GM12878 (cell line): Measurements from ENCODE around the gene NRG2. TPM values are rescaled to one million over a fixed set of nuclear protein-coding genes. Genes with fewer than 3 reads are reported as not detected.

Experiments used
- ATAC-seq: fragments of 200-7000 bp; cut with Tn5 transposase; 3 replicates; pipeline ENCODE4 v1.9.1; 2020; ENCODE audit warnings: mild to moderate bottlenecking, moderate library complexity
- BruUV-seq: library from RNA; stranded (reverse); fragments of 400-500 nt; replicated peaks from 2 replicates; lab custom pipeline; 2021; lab: Mats Ljungman, UMichigan
- CTCF ChIA-PET: fragments of 300-600 bp; sonication (Branson Sonifier 250); formaldehyde crosslinking; extraction: SDS; loops from one replicate; lab custom pipeline; 2021; ENCODE audit warnings: inconsistent platforms; lab: Yijun Ruan, JAX
- POLR2A ChIA-PET: fragments of 350-600 bp; formaldehyde crosslinking; extraction: SDS; loops from one replicate; lab custom pipeline; 2021; ENCODE audit warnings: inconsistent platforms; lab: Charles Lee
- RAD21 ChIA-PET: fragments of 300-600 bp; sonication (Branson Sonifier 250); formaldehyde crosslinking; loops from one replicate; lab custom pipeline; 2023; ENCODE audit warnings: antibody characterized with exemption; ENCODE audit not compliant: unreplicated experiment; lab: Charles Lee
- SMC1A ChIA-PET: fragments of 300-600 bp; sonication (Branson Sonifier 250); formaldehyde crosslinking; loops from one replicate; lab custom pipeline; 2023; ENCODE audit not compliant: unreplicated experiment, uncharacterized antibody; lab: Charles Lee
- DNase-seq: peaks from one replicate; pipeline ENCODE4 v3.0.0-alpha.2; 2011; ENCODE audit warnings: low read depth, low spot score
- FAIRE-seq: peaks from 3 replicates; lab custom pipeline; 2011; peaks lifted over from hg19 to GRCh38; lab: Jason Lieb, UNC
- H2AFZ ChIP-seq: 2 replicates; pipeline ENCODE4 v1.6.0; 2011; ENCODE audit warnings: low read depth, low read length, control low read depth; ENCODE audit not compliant: control insufficient read depth
- H3K27ac ChIP-seq: 2 replicates; pipeline ENCODE4 v1.5.1; 2011; ENCODE audit warnings: control low read depth; ENCODE audit not compliant: control insufficient read depth, insufficient read depth
- H3K27me3 ChIP-seq, 2 experiments: replicated peaks in 1 of 2; 2 replicates each; pipeline versions ENCODE4 v1.6.0 to v1.6.1; 2011; ENCODE audit warnings: low read length in 1 of 2; ENCODE audit not compliant: control insufficient read depth in 2 of 2, insufficient read depth in 2 of 2
- H3K36me3 ChIP-seq, 2 experiments: 2 replicates each; pipeline ENCODE4 v1.5.1; 2011; ENCODE audit warnings: low read length in 1 of 2; ENCODE audit not compliant: control insufficient read depth in 2 of 2, insufficient read depth in 2 of 2
- H3K4me1 ChIP-seq: 2 replicates; pipeline ENCODE4 v1.6.1; 2011; ENCODE audit warnings: mild to moderate bottlenecking, low read length, moderate library complexity, mixed read lengths; ENCODE audit not compliant: control insufficient read depth, insufficient read depth
- H3K4me2 ChIP-seq: 2 replicates; pipeline ENCODE4 v1.6.0; 2011; ENCODE audit warnings: control low read depth; ENCODE audit not compliant: control insufficient read depth, insufficient read depth
- H3K4me3 ChIP-seq: fragments of 200-600 bp; sonication (generic); 2 replicates; pipeline ENCODE4 v1.5.1; 2016
- H3K79me2 ChIP-seq: 2 replicates; pipeline ENCODE4 v1.6.0; 2011; ENCODE audit warnings: low read length; ENCODE audit not compliant: control insufficient read depth, insufficient read depth
- H3K9ac ChIP-seq: 2 replicates; pipeline ENCODE4 v1.8.0; 2011; ENCODE audit warnings: low read length, control low read depth, mixed read lengths; ENCODE audit not compliant: control insufficient read depth, insufficient read depth
- H3K9me3 ChIP-seq: replicated peaks from 3 replicates; pipeline ENCODE4 v1.5.1; 2011; ENCODE audit warnings: mild to moderate bottlenecking, low read length; ENCODE audit not compliant: control insufficient read depth, insufficient read depth
- H4K20me1 ChIP-seq: 2 replicates; pipeline ENCODE4 v1.6.0; 2011; ENCODE audit not compliant: control insufficient read depth, insufficient read depth
- BCL3 ChIP-seq: IDR thresholded peaks from 2 replicates; pipeline ENCODE4 v1.6.1; 2011; ENCODE audit warnings: borderline replicate concordance, low read depth, mild to moderate bottlenecking, moderate library complexity, low read length; ENCODE audit not compliant: insufficient read depth, poor library complexity, severe bottlenecking
- BCLAF1 ChIP-seq: fragments of 450-650 bp; IDR thresholded peaks from 2 replicates; pipeline ENCODE4 v1.6.1; 2017; ENCODE audit warnings: antibody characterized with exemption, mild to moderate bottlenecking, moderate library complexity
- ETV6 ChIP-seq, 2 experiments: fragments of 450-650 bp in 1 of 2; IDR thresholded peaks in 1 of 2; conservative IDR thresholded peaks in 1 of 2; 2 replicates each; pipeline ENCODE4 v1.6.1; 2014; ENCODE audit warnings: antibody characterized with exemption in 1 of 2, borderline replicate concordance in 1 of 2, low read depth in 1 of 2, mild to moderate bottlenecking in 1 of 2, moderate library complexity in 1 of 2
- HDAC2 ChIP-seq: fragments of 200-600 bp; sonication (generic); IDR thresholded peaks from 2 replicates; pipeline ENCODE4 v1.6.1; 2017
- NBN ChIP-seq: fragments of 450-650 bp; IDR thresholded peaks from 2 replicates; pipeline ENCODE4 v1.6.1; 2016
- PAX5 ChIP-seq: IDR thresholded peaks from 2 replicates; pipeline ENCODE4 v1.6.1; 2011; ENCODE audit warnings: low read depth, low read length, borderline replicate concordance
- PKNOX1 ChIP-seq: fragments of 450-650 bp; IDR thresholded peaks from 2 replicates; pipeline ENCODE4 v1.6.1; 2016; ENCODE audit warnings: mild to moderate bottlenecking
- SIN3A ChIP-seq: IDR thresholded peaks from 2 replicates; pipeline ENCODE4 v1.6.1; 2012; ENCODE audit warnings: low read depth, low read length, improper control_type of control experiment
- STAT1 ChIP-seq: fragments of 450-650 bp; conservative IDR thresholded peaks from 2 replicates; pipeline ENCODE4 v1.6.1; 2014; ENCODE audit warnings: antibody characterized with exemption, mild to moderate bottlenecking
- TARDBP ChIP-seq: IDR thresholded peaks from 2 replicates; pipeline ENCODE4 v1.6.1; 2016; ENCODE audit warnings: borderline replicate concordance
- WGBS: methylation state at CpG from one replicate; pipeline ENCODE4 v1.1.6; 2016; ENCODE audit warnings: low lambda C conversion rate; ENCODE audit not compliant: insufficient replicate concordance, insufficient coverage; ENCODE audit errors: missing lambda C conversion rate; 5-methylcytosine and 5-hydroxymethylcytosine counted together
- in situ Hi-C: fragments of 300-500 bp; cut with MboI; formaldehyde crosslinking; loops from 9 replicates; pipeline ENCODE4 v1.14.3; 2018; ENCODE audit warnings: mixed read lengths
- intact Hi-C: fragments of 100-400 bp; cut with micrococcal nuclease; formaldehyde crosslinking; loops from one replicate; pipeline ENCODE4 v1.14.2; 2022; ENCODE audit not compliant: unreplicated experiment
- polyA plus RNA-seq, 11 experiments: library from polyadenylated mRNA; depleted of rRNA in 4 of 11; unstranded in 6 of 11; stranded (reverse) in 5 of 11; fragments of >200 nt; fragmentation: Nextera tagmentation in 4 of 11; fragmentation: Illumina TruSeq in 1 of 11; extraction: Ambion mirVana in 4 of 11; extraction: Trizol in 1 of 11; gene quantifications; 1 replicate in 1 of 11; 2 replicates in 10 of 11; pipeline versions ENCODE4 v1.2.1 to v1.2.3, GENCODE V29; 2011 to 2016; ENCODE audit warnings: inconsistent platforms in 2 of 11, missing spikeins in 2 of 11, low read depth in 1 of 11
- total RNA-seq, 4 experiments: library from RNA; depleted of rRNA in 3 of 4; stranded (reverse); fragments of >200 nt in 3 of 4; fragmentation: Illumina TruSeq in 1 of 4; extraction: Trizol in 1 of 4; gene quantifications; 2 replicates each; pipeline versions ENCODE4 v1.2.1 to v1.2.3, GENCODE V29; 2013 to 2021

NRG2 gene
- total and polyA plus RNA-seq, 10 of the 15 experiments (the other 5 are each of a cell fraction or from before 2014, with no cell fraction given) = 0.10 to 21.7 (median 9.6) TPM

- POLR2A ChIA-PET = no interaction called here
- H3K27ac ChIP-seq = no peak overlapping the region
- no peaks in the 10 kb centered on the region for H3K79me2 ChIP-seq
- peaks cover 2 to 4% of the 10 kb centered on the region in 2 experiments; a peak in 3 of 4 replicates for H3K27me3 ChIP-seq
- RAD21 ChIA-PET = no interaction called here
- no peaks in the 10 kb centered on the region for H3K36me3 ChIP-seq
- in situ Hi-C loops = no loop called here
- H3K9ac ChIP-seq = no peak overlapping the region
- H3K9me3 ChIP-seq = no peaks in the 10 kb centered on the region; the same call in 2 of the 3 replicates
- SMC1A ChIA-PET = no interaction called here
- H3K4me1 ChIP-seq = no peaks in the 10 kb centered on the region
- H3K4me2 ChIP-seq = no peak overlapping the region
- no peaks in the 10 kb centered on the region for H4K20me1 ChIP-seq
- H2AFZ ChIP-seq = no peak overlapping the region
- WGBS = 11% methylated on average over 3 of the region's 3 CpGs
- DNase-seq (no peak), FAIRE-seq (no peak)
- intact Hi-C loops = no loop called here
- BruUV-seq = no TSS peak
- TF ChIP-seq BCL3 (no peak), PKNOX1 (no peak), HDAC2 (no peak)
- TF ChIP-seq, all 136 proteins: peak for 0
- no peak overlapping the region for H3K4me3 ChIP-seq
- CTCF ChIA-PET = no interaction called here
- ATAC-seq = no peak
Observed at GRCh38 chr5:139817970-139818369, 225.1 kb downstream of the NRG2 start.

- H3K79me2 ChIP-seq = no peaks in the 10 kb centered on the region
- H3K4me2 ChIP-seq = no peak overlapping the region
- BruUV-seq = no TSS peak
- no peaks in the 10 kb centered on the region; the same call in 2 of the 3 replicates for H3K9me3 ChIP-seq
- DNase-seq (no peak), ATAC-seq (no peak), FAIRE-seq (no peak)
- H3K4me3 ChIP-seq = no peak overlapping the region
- H2AFZ ChIP-seq = no peak overlapping the region
- ChIA-PET CTCF (no interaction called here), POLR2A (no interaction called here), RAD21 (no interaction called here), SMC1A (no interaction called here)
- in situ Hi-C loops = no loop called here
- no peak overlapping the region for H3K27ac ChIP-seq
- no peaks in the 10 kb centered on the region for H3K4me1 ChIP-seq
- H3K9ac ChIP-seq = no peak overlapping the region
- intact Hi-C loops = no loop called here
- 41% methylated on average over 8 of the region's 8 CpGs for WGBS
- H4K20me1 ChIP-seq = no peaks in the 10 kb centered on the region
- no peaks in the 10 kb centered on the region for H3K36me3 ChIP-seq
- H3K27me3 ChIP-seq = peaks cover 2 to 4% of the 10 kb centered on the region in 2 experiments; a peak in 3 of 4 replicates
- no peak for TF ChIP-seq PAX5
- no peak for TF ChIP-seq SIN3A
- no peak for TF ChIP-seq ETV6 (conservative IDR thresholded peaks at IDR 0.05 in 1 of 2, IDR thresholded peaks at IDR 0.05 in 1 of 2; ENCODE audit: borderline replicate concordance in 1 of 2, low read depth in 1 of 2)
- TF ChIP-seq BCLAF1 = no peak
- no peak for TF ChIP-seq NBN
- no peak for TF ChIP-seq TARDBP
- no peak for TF ChIP-seq STAT1
Observed at GRCh38 chr5:139817362-139817761, 225.7 kb downstream of the NRG2 start.
